ENCODE data around the gene PCCA.

- TF ChIP-seq CTCF (IDR thresholded peaks at IDR 0.05) = no peak
- TF ChIP-seq EP300 (IDR thresholded peaks at IDR 0.05) = no peak
- TF ChIP-seq POLR2A (IDR thresholded peaks at IDR 0.05) = no peak
Measured at GRCh38 chr13:100473087-100473486, 384.2 kb downstream of the PCCA start.

Measured in tibial nerve (tissue), 4 donors.